ENCODE data around the gene PHACTR1. TPM values are rescaled to one million over a fixed set of nuclear protein-coding genes. Genes with fewer than 3 reads are reported as not detected.

Gene PHACTR1
- total and polyA plus RNA-seq, 2 donors (not counting 1 experiment from before 2014, with no cell fraction given): 0.60 to 1.2 TPM

DNA sequence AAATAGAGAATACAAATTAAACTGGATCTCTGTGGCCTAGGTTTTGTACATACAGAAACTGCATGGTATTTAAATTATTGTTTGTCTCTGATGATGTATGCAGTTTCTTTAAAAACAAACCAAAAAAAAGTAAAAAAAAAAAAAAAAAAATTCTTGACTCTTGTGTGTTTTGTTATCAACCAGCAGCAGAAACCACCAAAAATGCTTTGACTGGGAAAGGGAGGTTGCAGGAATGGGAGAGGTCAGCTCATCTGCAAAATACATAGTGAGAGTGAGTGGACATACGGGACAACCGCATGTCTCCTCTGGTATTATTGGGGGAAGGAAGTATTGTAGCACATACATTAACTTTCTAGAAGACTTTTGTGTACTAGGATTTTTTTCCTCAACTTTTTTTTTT lies 573.8 kb downstream of the PHACTR1 start:
- Histone ChIP-seq H4K20me1 (ENCODE audit: control insufficient read depth, extremely low read depth, insufficient read depth, low read length) (no peaks in the 10 kb centered on the region), H3K9me3 (ENCODE audit: control insufficient read depth, insufficient read depth, low read depth, low read length) (no peaks in the 10 kb centered on the region), H3K36me3 (ENCODE audit: control insufficient read depth, insufficient read depth, low read length) (peaks cover 8% of the 10 kb centered on the region), H3K27me3 (ENCODE audit: control insufficient read depth, insufficient read depth, low read length) (no peaks in the 10 kb centered on the region), H3K79me2 (ENCODE audit: control insufficient read depth, insufficient read depth, low read length) (no peaks in the 10 kb centered on the region), H3K4me3 (replicated peaks in 1 of 4; ENCODE audit: control extremely low read depth in 1 of 4, insufficient read depth in 1 of 4, low read depth in 3 of 4, low read length in 4 of 4) (no peak overlapping the region), H3K4me1 (ENCODE audit: control insufficient read depth, extremely low read depth, insufficient read depth, low read length) (no peaks in the 10 kb centered on the region), H2AFZ (ENCODE audit: low read length) (no peak overlapping the region), H3K9ac (ENCODE audit: insufficient read depth, low read length) (no peak overlapping the region), H3K27ac (ENCODE audit: insufficient read depth, low read length) (no peak overlapping the region), H3K4me2 (ENCODE audit: extremely low read depth, insufficient read depth, low read length) (no peak overlapping the region)
- TF ChIP-seq EZH2 (IDR thresholded peaks at IDR 0.05; ENCODE audit: low read length, missing control alignments): no peak
- TF ChIP-seq, protein P1, sequence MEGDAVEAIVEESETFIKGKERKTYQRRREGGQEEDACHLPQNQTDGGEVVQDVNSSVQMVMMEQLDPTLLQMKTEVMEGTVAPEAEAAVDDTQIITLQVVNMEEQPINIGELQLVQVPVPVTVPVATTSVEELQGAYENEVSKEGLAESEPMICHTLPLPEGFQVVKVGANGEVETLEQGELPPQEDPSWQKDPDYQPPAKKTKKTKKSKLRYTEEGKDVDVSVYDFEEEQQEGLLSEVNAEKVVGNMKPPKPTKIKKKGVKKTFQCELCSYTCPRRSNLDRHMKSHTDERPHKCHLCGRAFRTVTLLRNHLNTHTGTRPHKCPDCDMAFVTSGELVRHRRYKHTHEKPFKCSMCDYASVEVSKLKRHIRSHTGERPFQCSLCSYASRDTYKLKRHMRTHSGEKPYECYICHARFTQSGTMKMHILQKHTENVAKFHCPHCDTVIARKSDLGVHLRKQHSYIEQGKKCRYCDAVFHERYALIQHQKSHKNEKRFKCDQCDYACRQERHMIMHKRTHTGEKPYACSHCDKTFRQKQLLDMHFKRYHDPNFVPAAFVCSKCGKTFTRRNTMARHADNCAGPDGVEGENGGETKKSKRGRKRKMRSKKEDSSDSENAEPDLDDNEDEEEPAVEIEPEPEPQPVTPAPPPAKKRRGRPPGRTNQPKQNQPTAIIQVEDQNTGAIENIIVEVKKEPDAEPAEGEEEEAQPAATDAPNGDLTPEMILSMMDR (conservative IDR thresholded peaks at IDR 0.05 in 1 of 2, IDR thresholded peaks at IDR 0.05 in 1 of 2; ENCODE audit: low read depth in 1 of 2, low read length in 2 of 2): no peak
- DNase-seq (ENCODE audit: low read depth in 2 of 2): no peak

DNA sequence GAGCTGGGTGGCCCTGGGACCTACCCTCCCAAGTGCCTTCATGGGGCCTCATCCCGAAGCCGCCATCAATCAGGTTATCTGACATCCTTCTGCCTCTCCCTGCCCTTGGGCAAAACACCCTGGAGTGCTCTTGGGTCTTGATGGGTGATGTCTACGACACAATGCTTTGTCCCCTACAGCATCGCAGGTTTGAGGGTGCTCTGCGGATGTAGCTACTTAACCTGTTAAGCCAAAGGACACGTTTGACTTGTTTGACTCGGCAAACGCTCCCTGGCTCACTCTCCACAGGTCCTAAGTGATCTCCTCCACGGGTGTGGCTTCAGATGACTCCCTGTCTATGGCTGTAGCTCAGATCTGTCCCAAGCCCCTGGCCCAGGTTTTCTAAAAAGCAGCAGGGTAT lies 576.2 kb downstream of the PHACTR1 start:
- H3K27ac ChIP-seq (ENCODE audit: insufficient read depth, low read length): no peak overlapping the region
- H3K9ac ChIP-seq (ENCODE audit: insufficient read depth, low read length): no peak overlapping the region
- no peaks in the 10 kb centered on the region for H3K4me1 ChIP-seq (ENCODE audit: control insufficient read depth, extremely low read depth, insufficient read depth, low read length)
- H3K4me3 ChIP-seq (replicated peaks in 1 of 4; ENCODE audit: control extremely low read depth in 1 of 4, insufficient read depth in 1 of 4, low read depth in 3 of 4, low read length in 4 of 4): no peak overlapping the region
- H2AFZ ChIP-seq (ENCODE audit: low read length): no peak overlapping the region
- H3K9me3 ChIP-seq (ENCODE audit: control insufficient read depth, insufficient read depth, low read depth, low read length): no peaks in the 10 kb centered on the region
- H4K20me1 ChIP-seq (ENCODE audit: control insufficient read depth, extremely low read depth, insufficient read depth, low read length): no peaks in the 10 kb centered on the region
- no peak for TF ChIP-seq EZH2 (IDR thresholded peaks at IDR 0.05; ENCODE audit: low read length, missing control alignments)
- TF ChIP-seq, protein P1 (conservative IDR thresholded peaks at IDR 0.05 in 1 of 2, IDR thresholded peaks at IDR 0.05 in 1 of 2; ENCODE audit: low read depth in 1 of 2, low read length in 2 of 2): no peak
- no peak overlapping the region for H3K4me2 ChIP-seq (ENCODE audit: extremely low read depth, insufficient read depth, low read length)
- H3K36me3 ChIP-seq (ENCODE audit: control insufficient read depth, insufficient read depth, low read length): peaks cover 8% of the 10 kb centered on the region
- no peak for DNase-seq (ENCODE audit: low read depth in 2 of 2)
- no peaks in the 10 kb centered on the region for H3K79me2 ChIP-seq (ENCODE audit: control insufficient read depth, insufficient read depth, low read length)
- no peaks in the 10 kb centered on the region for H3K27me3 ChIP-seq (ENCODE audit: control insufficient read depth, insufficient read depth, low read length)

DNA sequence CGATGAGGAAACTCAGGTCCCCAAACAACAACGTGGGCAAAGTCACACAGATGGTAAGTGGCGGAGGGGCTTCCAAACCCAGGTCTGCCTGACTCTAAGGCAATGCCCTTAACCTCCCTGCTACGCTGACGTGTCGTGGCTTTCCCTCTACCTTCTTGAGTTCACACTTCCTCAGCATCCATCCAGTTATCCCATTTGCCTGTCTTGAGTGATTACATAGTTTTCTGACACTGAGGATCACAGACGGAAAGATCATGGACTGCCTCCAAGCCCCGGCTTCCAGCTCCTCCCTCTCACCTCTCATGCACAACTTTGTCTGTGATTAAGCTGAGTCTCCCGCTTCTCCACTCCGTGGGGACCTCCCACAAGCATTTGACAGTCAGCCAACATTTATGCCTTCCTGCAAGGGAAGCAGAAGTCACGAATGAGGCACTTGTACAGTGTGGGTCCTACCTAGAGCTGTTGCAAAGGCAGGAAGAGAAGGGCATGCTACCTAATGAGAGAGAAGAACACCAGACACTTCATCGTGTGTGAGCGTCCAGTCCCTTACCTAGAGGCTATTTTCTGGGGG lies 578.0 kb downstream of the PHACTR1 start:
- Histone ChIP-seq H3K4me3 (replicated peaks in 1 of 4; ENCODE audit: control extremely low read depth in 1 of 4, insufficient read depth in 1 of 4, low read depth in 3 of 4, low read length in 4 of 4) (no peak overlapping the region), H3K4me2 (ENCODE audit: extremely low read depth, insufficient read depth, low read length) (no peak overlapping the region), H3K27me3 (ENCODE audit: control insufficient read depth, insufficient read depth, low read length) (no peaks in the 10 kb centered on the region), H2AFZ (ENCODE audit: low read length) (no peak overlapping the region), H3K9ac (ENCODE audit: insufficient read depth, low read length) (no peak overlapping the region), H3K4me1 (ENCODE audit: control insufficient read depth, extremely low read depth, insufficient read depth, low read length) (no peaks in the 10 kb centered on the region), H3K27ac (ENCODE audit: insufficient read depth, low read length) (no peak overlapping the region), H3K36me3 (ENCODE audit: control insufficient read depth, insufficient read depth, low read length) (peaks cover 8% of the 10 kb centered on the region), H3K9me3 (ENCODE audit: control insufficient read depth, insufficient read depth, low read depth, low read length) (no peaks in the 10 kb centered on the region), H3K79me2 (ENCODE audit: control insufficient read depth, insufficient read depth, low read length) (no peaks in the 10 kb centered on the region), H4K20me1 (ENCODE audit: control insufficient read depth, extremely low read depth, insufficient read depth, low read length) (no peaks in the 10 kb centered on the region)
- DNase-seq (ENCODE audit: low read depth in 2 of 2): no peak
- TF ChIP-seq EZH2 (IDR thresholded peaks at IDR 0.05; ENCODE audit: low read length, missing control alignments): no peak
- TF ChIP-seq, protein P1 (conservative IDR thresholded peaks at IDR 0.05 in 1 of 2, IDR thresholded peaks at IDR 0.05 in 1 of 2; ENCODE audit: low read depth in 1 of 2, low read length in 2 of 2): no peak

All from fibroblast of lung (primary cell).